CD4-positive, alpha-beta T cell treated with Interleukin-6 for 4 hours (primary cell): ENCODE results near the gene TP53I13.

Experiments
- DNase-seq: peaks from one replicate; pipeline ENCODE4 v3.0.0-alpha.2; 2020; ENCODE audit warnings: mixed read lengths

TP53I13 gene

DNA sequence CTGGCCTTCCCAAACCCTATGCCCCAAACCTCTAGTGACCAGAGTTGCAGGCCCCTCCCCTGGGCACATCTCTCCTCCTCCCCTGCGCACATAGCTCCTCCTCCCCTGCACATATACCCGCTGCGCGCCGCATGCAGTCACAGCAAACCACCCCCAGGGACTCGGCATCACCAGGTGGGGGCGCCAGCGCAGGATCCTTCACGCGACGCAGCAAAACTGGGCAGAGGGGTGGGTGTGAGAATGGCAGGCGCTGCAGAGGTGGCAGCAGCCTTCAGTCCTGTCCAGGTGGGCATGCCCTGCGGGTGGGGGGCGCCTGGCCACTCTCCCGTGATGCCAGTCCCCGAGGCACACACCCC lies 48.6 kb downstream of the TP53I13 start:
- peak; percentile 94 for DNase-seq

DNA sequence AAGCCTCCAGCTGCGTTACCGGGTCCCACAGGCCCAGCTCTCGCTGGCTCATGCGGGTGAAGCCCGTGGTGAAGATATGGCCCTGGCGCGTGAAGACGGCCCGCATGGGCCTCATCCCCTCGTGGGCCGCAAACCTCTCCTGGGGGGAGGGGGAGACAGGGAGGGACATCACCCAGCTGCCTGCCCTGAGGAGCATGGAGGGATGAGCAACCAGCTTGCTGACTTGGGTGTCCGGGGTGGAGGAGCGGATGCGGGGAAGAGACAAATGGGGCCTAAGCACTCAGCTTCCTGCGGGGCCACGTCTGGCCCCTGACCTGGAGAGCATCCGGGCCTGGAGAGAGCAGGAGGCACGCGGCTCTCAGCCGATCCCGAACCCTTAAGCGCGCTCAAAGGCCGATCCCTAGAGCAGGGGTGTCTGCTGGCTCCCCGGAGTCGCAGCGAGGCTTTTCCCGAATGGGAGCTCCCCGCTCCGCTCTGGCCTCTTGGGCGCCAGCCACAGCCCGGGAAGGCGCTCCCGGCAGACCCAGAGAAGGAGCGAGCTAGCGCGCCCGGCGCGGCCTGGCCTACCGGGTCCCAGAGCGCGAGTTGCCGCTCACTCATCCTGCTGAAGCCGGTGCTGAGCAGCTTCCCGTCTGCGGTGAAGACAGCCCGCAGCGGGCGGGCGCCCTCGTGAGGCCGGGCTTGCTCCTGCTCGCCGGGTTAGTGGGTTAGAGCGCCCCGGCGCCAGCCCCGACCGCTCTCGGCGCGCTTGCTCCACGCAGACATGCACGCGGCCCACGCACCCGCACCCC lies 49.2 kb downstream of the TP53I13 start:
- peak; percentile 92 for DNase-seq

DNA sequence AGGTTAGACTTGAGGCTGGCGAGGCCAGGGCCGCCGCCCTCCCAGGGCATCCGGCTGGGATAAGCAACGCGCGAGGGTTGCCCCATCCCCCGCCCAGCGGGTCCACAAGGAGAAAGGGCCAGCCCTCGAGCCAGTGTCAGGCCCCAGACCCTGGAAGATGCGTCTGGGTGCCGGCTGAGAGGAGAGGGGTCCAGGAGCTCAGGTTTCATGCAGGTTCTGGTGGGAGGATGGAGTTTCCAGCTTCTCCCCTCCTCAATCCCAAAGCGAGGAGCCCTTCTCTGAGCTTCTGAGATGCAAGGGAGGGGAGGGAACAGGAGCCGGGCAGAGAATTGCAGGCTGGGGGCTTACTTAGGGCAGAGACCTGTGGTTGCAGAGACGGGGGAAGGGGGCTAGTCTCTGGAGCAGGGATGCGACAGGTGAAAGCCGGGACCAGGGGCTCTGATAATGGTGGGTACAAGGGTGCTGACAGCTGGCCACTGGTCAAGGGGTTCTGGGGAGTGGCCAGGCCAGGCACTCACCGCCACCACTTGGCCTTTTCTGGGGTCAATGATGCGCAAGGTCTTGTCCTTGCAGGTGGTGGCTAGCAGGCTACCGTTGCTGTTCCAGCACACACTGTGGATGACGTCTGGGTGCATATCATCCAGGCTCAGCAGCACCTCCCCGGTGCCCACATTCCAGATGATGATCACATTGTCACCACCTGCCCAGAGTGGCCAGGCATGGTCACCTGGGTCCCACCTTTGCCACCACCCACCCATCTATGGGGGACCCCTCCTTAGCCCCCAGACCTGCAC lies 50.0 kb downstream of the TP53I13 start:
- DNase-seq: no peak

DNA sequence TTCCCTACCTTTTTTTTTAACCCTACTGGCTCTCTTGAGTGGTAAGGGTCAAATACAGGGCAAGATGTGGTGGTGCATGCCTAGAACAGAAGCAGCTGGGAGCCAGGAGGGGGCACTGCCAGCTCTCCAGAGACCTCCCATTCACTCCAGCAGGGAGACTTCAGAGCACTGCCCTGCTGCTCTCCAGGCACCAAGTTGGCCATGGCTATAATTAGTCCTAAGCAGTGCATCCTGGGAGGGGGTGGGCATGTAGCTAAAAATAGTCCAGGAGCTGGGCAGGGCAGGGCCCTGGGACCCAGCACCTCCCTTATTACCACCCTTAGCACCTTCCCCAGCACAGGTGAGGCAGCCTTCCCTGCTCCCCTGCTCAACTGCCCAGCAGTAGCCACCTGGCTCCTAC lies 50.8 kb downstream of the TP53I13 start:
- no peak for DNase-seq

DNA sequence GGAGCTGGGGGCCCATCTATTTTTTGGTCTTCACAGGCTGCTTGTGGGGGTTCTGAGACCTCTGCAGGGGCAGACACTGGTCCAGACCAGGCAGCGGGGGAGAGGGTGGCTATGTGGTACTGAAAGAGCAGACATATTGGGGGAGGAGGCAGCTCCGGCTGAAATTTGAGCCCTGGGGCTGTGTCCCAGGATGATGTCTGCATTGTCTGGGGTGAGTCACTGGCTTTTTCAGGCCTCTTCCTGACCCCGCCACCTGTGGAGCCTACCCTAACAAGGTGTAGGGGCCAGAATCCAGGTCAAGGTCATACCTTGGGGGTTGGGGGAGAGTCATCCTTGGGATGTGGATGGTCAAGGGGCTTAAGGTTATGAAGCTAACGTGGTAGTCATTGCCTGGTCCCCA lies 51.8 kb downstream of the TP53I13 start:
- DNase-seq: no peak

DNA sequence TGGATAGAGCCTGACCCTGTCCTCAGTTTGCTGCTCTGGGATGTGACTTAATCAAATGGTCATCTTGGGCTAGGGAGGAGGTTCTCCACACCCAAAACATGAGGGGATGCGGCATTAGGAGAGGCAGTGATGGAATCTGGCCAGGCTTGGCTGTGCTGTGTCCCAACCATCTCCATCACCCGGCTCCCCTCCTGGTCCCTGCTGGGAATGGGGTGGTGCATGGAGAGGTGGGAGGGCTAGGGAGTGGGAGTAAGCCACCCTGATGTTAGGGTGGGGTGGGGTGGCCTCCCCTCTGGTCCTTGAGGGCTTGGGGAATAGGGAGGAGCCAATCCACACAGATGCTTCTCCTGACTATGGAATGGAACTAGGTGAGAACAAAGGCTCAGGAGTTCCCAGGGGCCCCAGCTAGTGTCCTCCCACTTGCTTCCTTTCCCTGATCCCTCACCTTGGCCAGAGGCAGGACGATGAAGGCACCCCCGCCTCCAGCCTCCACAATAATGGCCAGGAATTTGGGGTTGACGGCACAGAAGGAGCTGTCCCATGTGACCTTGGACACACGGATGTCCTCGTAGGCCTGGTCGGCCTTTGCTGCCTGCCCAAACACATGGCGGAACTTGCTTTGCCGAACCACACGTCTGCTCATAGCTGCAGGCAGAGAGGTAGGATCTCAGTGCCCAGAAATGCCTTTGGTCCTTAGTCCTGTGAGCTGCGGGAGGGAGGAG lies 52.4 kb downstream of the TP53I13 start:
- DNase-seq: no peak

DNA sequence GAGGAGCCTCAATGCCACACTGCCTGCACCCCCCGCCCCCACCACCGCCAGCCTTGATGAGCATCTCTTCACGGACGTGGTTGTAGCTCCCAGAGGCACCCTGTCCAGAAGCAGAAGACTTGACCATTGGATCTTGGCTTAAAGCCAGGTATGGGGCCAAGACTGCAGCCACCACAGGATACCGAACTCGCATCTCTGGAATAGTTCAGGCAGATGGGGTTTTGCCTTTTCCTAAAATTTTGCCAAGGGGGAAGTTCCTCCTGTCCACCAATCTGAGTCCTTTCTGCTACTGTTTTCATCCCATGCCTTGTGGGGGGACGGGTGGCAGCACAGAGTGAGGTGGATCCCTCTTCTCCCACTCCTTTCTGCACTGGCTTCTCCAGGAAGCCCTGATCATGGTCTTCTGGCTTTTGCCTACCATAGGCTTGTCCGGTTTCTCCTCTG lies 53.3 kb downstream of the TP53I13 start:
- DNase-seq: no peak
